COLO668 (cell line): ENCODE measurements around the gene LCNL1.
A peak's percentile ranks its signal among the peaks of the same experiment; 100 is the strongest.
"Not testable (repeated sequence)": the region's sequence is repeated elsewhere in the genome, so short reads cannot be mapped to it uniquely, and the experiment has no call there.

Experiments used
- DNase-seq: peaks from one replicate; lab custom pipeline; 2025; ENCODE audit not compliant: unreplicated experiment; lab: John Stamatoyannopoulos, UW

The LCNL1 gene

GRCh38 chr9:137021979-137022661 is 39.3 kb downstream of the LCNL1 start:
- DNase-seq = peak; percentile 88

- DNase-seq = no peak
Measured at GRCh38 chr9:137022662-137023008, 39.8 kb downstream of the LCNL1 start.

GRCh38 chr9:137023157-137023556 is 40.4 kb downstream of the LCNL1 start:
- no peak for DNase-seq

GRCh38 chr9:137023583-137023991 is 40.8 kb downstream of the LCNL1 start:
- no peak for DNase-seq

GRCh38 chr9:137025517-137025966 is 42.7 kb downstream of the LCNL1 start:
- peak; percentile 97 for DNase-seq

GRCh38 chr9:137026384-137026783 is 43.6 kb downstream of the LCNL1 start:
- peak; percentile 51 for DNase-seq

- DNase-seq = peak; percentile 51
Measured at GRCh38 chr9:137026828-137027227, 44.0 kb downstream of the LCNL1 start.

- peak; percentile 71 for DNase-seq
Measured at GRCh38 chr9:137027369-137028262, 44.8 kb downstream of the LCNL1 start, which contains the start of gene ABCA2. ABCA2 (minus strand) TSS chr9:137028237; CDS start chr9:137028140, 97 bp downstream.

- peak; percentile 89 for DNase-seq
Measured at GRCh38 chr9:137028263-137029057, 45.7 kb downstream of the LCNL1 start.

- DNase-seq = peak; percentile 80
Measured at GRCh38 chr9:137029058-137029936, 46.5 kb downstream of the LCNL1 start.

GRCh38 chr9:137030006-137030405 is 47.2 kb downstream of the LCNL1 start:
- DNase-seq = no peak

GRCh38 chr9:137030538-137031527 is 48.0 kb downstream of the LCNL1 start:
- peak; percentile 24 for DNase-seq

- peak; percentile 26 for DNase-seq
Measured at GRCh38 chr9:137031904-137032640, 49.3 kb downstream of the LCNL1 start, which contains the start of gene FUT7. FUT7 (minus strand) TSS chr9:137032088; CDS start chr9:137031991, 97 bp downstream.

- no peak for DNase-seq
Measured at GRCh38 chr9:137032858-137033257, 50.1 kb downstream of the LCNL1 start.

GRCh38 chr9:137033481-137033880 is 50.7 kb downstream of the LCNL1 start:
- DNase-seq = not testable (repeated sequence)

- peak; percentile 48 for DNase-seq
Measured at GRCh38 chr9:137034039-137034708, 51.4 kb downstream of the LCNL1 start.

GRCh38 chr9:137034709-137035506 is 52.1 kb downstream of the LCNL1 start:
- peak; percentile 90 for DNase-seq
